Mucosa of rectum (tissue), 2 donors: ENCODE data around the gene CRYBG3.
A peak's percentile ranks its signal among the peaks of the same experiment; 100 is the strongest.
"Not testable (repeated sequence)": the region's sequence is repeated elsewhere in the genome, so short reads cannot be mapped to it uniquely, and the experiment has no call there.

Source experiments
- H3K27ac ChIP-seq, 2 donors: one replicate each; pipeline ENCODE4 v1.7.0; 2013; ENCODE audit warnings: inconsistent platforms in 2 of 2, low read depth in 2 of 2, low read length in 2 of 2
- H3K27me3 ChIP-seq, 2 donors: one replicate each; pipeline ENCODE4 v1.7.0; 2013; ENCODE audit warnings: low read length in 2 of 2; ENCODE audit not compliant: control insufficient read depth in 2 of 2, insufficient read depth in 2 of 2
- H3K36me3 ChIP-seq, 2 donors: one replicate each; pipeline ENCODE4 v1.7.0; 2013; ENCODE audit warnings: low read length in 2 of 2; ENCODE audit not compliant: control insufficient read depth in 2 of 2, insufficient read depth in 2 of 2
- H3K4me1 ChIP-seq, 2 donors: one replicate each; pipeline ENCODE4 v1.7.0; 2013; ENCODE audit warnings: low read length in 2 of 2, mild to moderate bottlenecking in 1 of 2; ENCODE audit not compliant: control insufficient read depth in 2 of 2, insufficient read depth in 2 of 2
- H3K4me3 ChIP-seq, 2 donors: one replicate each; pipeline ENCODE4 v1.7.0; 2013; ENCODE audit warnings: low read length in 2 of 2
- H3K9ac ChIP-seq, 2 donors: one replicate each; pipeline ENCODE4 v1.7.0; 2013; ENCODE audit warnings: low read length in 2 of 2, low read depth in 1 of 2, mild to moderate bottlenecking in 1 of 2
- H3K9me3 ChIP-seq, 2 donors: one replicate each; pipeline ENCODE4 v1.7.0; 2013; ENCODE audit warnings: low read length in 2 of 2; ENCODE audit not compliant: control insufficient read depth in 2 of 2
- donor health status: healthy.
- donor health status: Normal muscosa, but diverticular disease.

The CRYBG3 gene

GRCh38 chr3:97892852-97893251 lies 71.0 kb downstream of the CRYBG3 start:
- H3K27ac ChIP-seq: no peak overlapping the region
- H3K9ac ChIP-seq: no peak overlapping the region
- peaks cover 19 to 30% of the 10 kb centered on the region in 2 donors for H3K36me3 ChIP-seq
- H3K27me3 ChIP-seq: no peaks in the 10 kb centered on the region
- no peaks in the 10 kb centered on the region for H3K4me1 ChIP-seq
- no peak overlapping the region for H3K4me3 ChIP-seq
- no peaks in the 10 kb centered on the region for H3K9me3 ChIP-seq

- Histone ChIP-seq H3K9ac (no peak overlapping the region), H3K27ac (no peak overlapping the region), H3K4me1 (no peaks in the 10 kb centered on the region), H3K4me3 (no peak overlapping the region), H3K36me3 (peaks cover 10 to 19% of the 10 kb centered on the region in 2 donors), H3K9me3 (no peaks in the 10 kb centered on the region), H3K27me3 (no peaks in the 10 kb centered on the region)
Observed at GRCh38 chr3:97895216-97895615, 73.4 kb downstream of the CRYBG3 start.

- H3K27me3 ChIP-seq: no peaks in the 10 kb centered on the region
Observed at GRCh38 chr3:97896129-97896528, 74.3 kb downstream of the CRYBG3 start.

GRCh38 chr3:97896547-97896946 lies 74.7 kb downstream of the CRYBG3 start:
- Histone ChIP-seq H3K27ac (no peak overlapping the region), H3K9me3 (no peaks in the 10 kb centered on the region), H3K9ac (no peak overlapping the region), H3K4me1 (peaks cover 0 to 5% of the 10 kb centered on the region in 2 donors), H3K4me3 (no peak overlapping the region), H3K36me3 (peaks cover 10 to 17% of the 10 kb centered on the region in 2 donors), H3K27me3 (no peaks in the 10 kb centered on the region)

More at GRCh38 chr3:97896129-97896528, 74.3 kb downstream of the CRYBG3 start:
- peaks cover 10 to 17% of the 10 kb centered on the region in 2 donors for H3K36me3 ChIP-seq
- H3K9me3 ChIP-seq: no peaks in the 10 kb centered on the region
- no peak overlapping the region for H3K27ac ChIP-seq
- peaks cover 0 to 2% of the 10 kb centered on the region in 2 donors for H3K4me1 ChIP-seq
- no peak overlapping the region for H3K9ac ChIP-seq
- H3K4me3 ChIP-seq: no peak overlapping the region

- no peaks in the 10 kb centered on the region for H3K9me3 ChIP-seq
- peaks cover 5 to 11% of the 10 kb centered on the region in 2 donors for H3K4me1 ChIP-seq
- no peak overlapping the region for H3K4me3 ChIP-seq
- peaks cover 7 to 10% of the 10 kb centered on the region in 2 donors for H3K36me3 ChIP-seq
- no peak overlapping the region for H3K9ac ChIP-seq
- no peak overlapping the region for H3K27ac ChIP-seq
- H3K27me3 ChIP-seq: no peaks in the 10 kb centered on the region
Observed at GRCh38 chr3:97899331-97899730, 77.5 kb downstream of the CRYBG3 start.

- H3K9ac ChIP-seq: no peak overlapping the region
- H3K4me3 ChIP-seq: peak overlapping the region in 1 of 2 donors; percentile 37
- no peaks in the 10 kb centered on the region for H3K27me3 ChIP-seq
- H3K9me3 ChIP-seq: no peaks in the 10 kb centered on the region
- peaks cover under 1 to 10% of the 10 kb centered on the region in 2 donors for H3K36me3 ChIP-seq
- peaks cover 5 to 11% of the 10 kb centered on the region in 2 donors for H3K4me1 ChIP-seq
- peak overlapping the region; percentile 17 to 46 for H3K27ac ChIP-seq
Observed at GRCh38 chr3:97901313-97902248, 79.8 kb downstream of the CRYBG3 start.

GRCh38 chr3:97909830-97910229 lies 88.0 kb downstream of the CRYBG3 start:
- H3K27me3 ChIP-seq, H3K27ac ChIP-seq, H3K4me3 ChIP-seq, H3K9ac ChIP-seq, H3K4me1 ChIP-seq, H3K9me3 ChIP-seq: not testable (repeated sequence)
- peaks cover 0 to 14% of the 10 kb centered on the region in 2 donors for H3K36me3 ChIP-seq

- H3K27me3 ChIP-seq, H3K9me3 ChIP-seq, H3K9ac ChIP-seq, H3K4me1 ChIP-seq: not testable (repeated sequence)
- H3K27ac ChIP-seq: peak overlapping the region in 1 of 2 donors; percentile 56
- H3K36me3 ChIP-seq: peaks cover 4 to 15% of the 10 kb centered on the region in 2 donors
- H3K4me3 ChIP-seq: peak overlapping the region in 1 of 2 donors; percentile 56
Observed at GRCh38 chr3:97910236-97910831, 88.5 kb downstream of the CRYBG3 start.

GRCh38 chr3:97910931-97911351 lies 89.1 kb downstream of the CRYBG3 start:
- peak overlapping the region in 1 of 2 donors; percentile 16 for H3K4me3 ChIP-seq
- H3K9ac ChIP-seq: no peak overlapping the region
- H3K4me1 ChIP-seq: peaks cover 0 to 2% of the 10 kb centered on the region in 2 donors
- H3K27ac ChIP-seq: peak overlapping the region in 1 of 2 donors; percentile 56
- H3K27me3 ChIP-seq: no peaks in the 10 kb centered on the region
- H3K9me3 ChIP-seq: no peaks in the 10 kb centered on the region
- H3K36me3 ChIP-seq: peaks cover 9 to 19% of the 10 kb centered on the region in 2 donors

GRCh38 chr3:97911459-97911858 lies 89.6 kb downstream of the CRYBG3 start:
- Histone ChIP-seq H3K27me3 (no peaks in the 10 kb centered on the region), H3K9me3 (no peaks in the 10 kb centered on the region), H3K9ac (no peak overlapping the region), H3K4me3 (no peak overlapping the region), H3K4me1 (peaks cover 0 to 2% of the 10 kb centered on the region in 2 donors), H3K36me3 (peaks cover 13 to 19% of the 10 kb centered on the region in 2 donors), H3K27ac (no peak overlapping the region)
